ENCODE results near the gene PCDHGC3. TPM values are rescaled to one million over a fixed set of nuclear protein-coding genes. Genes with fewer than 3 reads are reported as not detected.

Gene PCDHGC3
- polyA plus RNA-seq, 1 experiment, result 56.3 TPM

- DNase-seq (ENCODE audit: low read depth), result no peak
- H3K4me3 ChIP-seq (ENCODE audit: low read depth, low read length), result no peak overlapping the region
- H3K27me3 ChIP-seq (ENCODE audit: control insufficient read depth, insufficient read depth, low read length), result no peaks in the 10 kb centered on the region
- ChIA-PET CTCF (interaction anchor here (1.5 to 2.2 kb wide), 4 partner anchors 9 to 72 kb away, joined by 3 to 7 read pairs (median 6); partner anchors contain the start of gene PCDHGC3), POLR2A (no interaction called here)
- H3K36me3 ChIP-seq (ENCODE audit: control insufficient read depth, insufficient read depth, low read length), result peaks cover 10% of the 10 kb centered on the region
- no peak for TF ChIP-seq CTCF (IDR thresholded peaks at IDR 0.05; ENCODE audit: insufficient read depth, low read depth, low read length)
Measured at GRCh38 chr5:141485321-141486055, 9.7 kb downstream of the PCDHGC3 start.

- POLR2A ChIA-PET, result no interaction called here
Measured at GRCh38 chr5:141486091-141486490, 10.3 kb downstream of the PCDHGC3 start.

GRCh38 chr5:141487131-141487530, 11.4 kb downstream of the PCDHGC3 start:
- ChIA-PET POLR2A (interaction anchor here (0.6 kb wide), 1 partner anchor 74 kb away, joined by 4 read pairs; no protein-coding TSS in a partner anchor), CTCF (interaction anchor here (1.0 to 2.2 kb wide), 5 partner anchors 9 to 74 kb away, joined by 3 to 7 read pairs (median 3); partner anchors contain the start of gene PCDHGC3)
- no peak overlapping the region for H3K4me3 ChIP-seq (ENCODE audit: low read depth, low read length)
- no peaks in the 10 kb centered on the region for H3K27me3 ChIP-seq (ENCODE audit: control insufficient read depth, insufficient read depth, low read length)
- no peak for DNase-seq (ENCODE audit: low read depth)
- TF ChIP-seq CTCF (IDR thresholded peaks at IDR 0.05; ENCODE audit: insufficient read depth, low read depth, low read length), result no peak
- peaks cover 14% of the 10 kb centered on the region for H3K36me3 ChIP-seq (ENCODE audit: control insufficient read depth, insufficient read depth, low read length)

More at GRCh38 chr5:141486091-141486490, 10.3 kb downstream of the PCDHGC3 start:
- no peak for TF ChIP-seq CTCF (IDR thresholded peaks at IDR 0.05; ENCODE audit: insufficient read depth, low read depth, low read length)
- no peak for DNase-seq (ENCODE audit: low read depth)
- Histone ChIP-seq H3K36me3 (ENCODE audit: control insufficient read depth, insufficient read depth, low read length) (peaks cover 11% of the 10 kb centered on the region), H3K4me3 (ENCODE audit: low read depth, low read length) (no peak overlapping the region), H3K27me3 (ENCODE audit: control insufficient read depth, insufficient read depth, low read length) (no peaks in the 10 kb centered on the region)
- CTCF ChIA-PET, result interaction anchor here (1.0 to 2.2 kb wide), 7 partner anchors 8 to 75 kb away, joined by 3 to 7 read pairs (median 4); partner anchors contain the start of gene PCDHGC3

- no peak for TF ChIP-seq CTCF (IDR thresholded peaks at IDR 0.05; ENCODE audit: insufficient read depth, low read depth, low read length)
- ChIA-PET CTCF (interaction anchor here (0.9 to 2.0 kb wide), 8 partner anchors 11 to 75 kb away, joined by 3 to 11 read pairs (median 5); partner anchors contain the start of genes PCDHGA11 and PCDHGC3), POLR2A (interaction anchor here (0.5 to 1.0 kb wide), 5 partner anchors 10 to 83 kb away, joined by 3 to 7 read pairs (median 4); partner anchors contain the start of gene PCDHGC3)
- Histone ChIP-seq H3K27me3 (ENCODE audit: control insufficient read depth, insufficient read depth, low read length) (no peaks in the 10 kb centered on the region), H3K4me3 (ENCODE audit: low read depth, low read length) (no peak within 1 kb of the TSS), H3K36me3 (ENCODE audit: control insufficient read depth, insufficient read depth, low read length) (peaks cover 17% of the 10 kb centered on the region)
- DNase-seq (ENCODE audit: low read depth), result no peak
Measured at GRCh38 chr5:141488591-141489561, 13.1 kb downstream of the PCDHGC3 start, which contains the start of gene PCDHGC5. Gene PCDHGC5, plus strand, starts transcription at chr5:141489081. Its CDS starts 160 bp downstream, at chr5:141489241.

Measured in BJ (cell line).